PC-9 (cell line): Measurements from ENCODE around the gene HEATR9. TPM values are rescaled to one million over a fixed set of nuclear protein-coding genes. Genes with fewer than 3 reads are reported as not detected.

Source experiments
- BruUV-seq: library from RNA; stranded (reverse); fragments of 400-500 nt; replicated peaks from 2 replicates; lab custom pipeline; 2021; lab: Mats Ljungman, UMichigan
- CTCF ChIA-PET: fragments of 300-600 bp; sonication (Branson Sonifier 250); formaldehyde crosslinking; loops from one replicate; lab custom pipeline; 2022; ENCODE audit warnings: antibody characterized with exemption; lab: Charles Lee
- POLR2A ChIA-PET: fragments of 300-600 bp; sonication (Branson Sonifier 250); formaldehyde crosslinking; loops from one replicate; lab custom pipeline; 2022; ENCODE audit warnings: antibody characterized with exemption; ENCODE audit not compliant: unreplicated experiment; lab: Charles Lee
- DNase-seq, 2 experiments: peaks; one replicate each; pipeline versions ENCODE4 v3.0.0 to v3.0.0-alpha.2; 2015 to 2022; ENCODE audit warnings: mixed read lengths in 1 of 2
- H2AFZ ChIP-seq: fragments of 200-600 bp; sonication (generic); 2 replicates; pipeline ENCODE4 v1.8.1; 2017; ENCODE audit warnings: antibody characterized with exemption
- H3F3A ChIP-seq: fragments of 200-600 bp; sonication (generic); 2 replicates; pipeline ENCODE4 v1.8.1; 2017; ENCODE audit warnings: antibody characterized with exemption, mild to moderate bottlenecking, low read depth; ENCODE audit not compliant: insufficient read depth
- H3K27ac ChIP-seq: fragments of 200-600 bp; sonication (generic); 2 replicates; pipeline ENCODE4 v1.6.1; 2016; ENCODE audit warnings: mixed run types
- H3K27me3 ChIP-seq: fragments of 200-600 bp; sonication (generic); 2 replicates; pipeline ENCODE4 v1.6.1; 2016; ENCODE audit warnings: low read depth, mixed run types; ENCODE audit not compliant: insufficient read depth
- H3K36me3 ChIP-seq: fragments of 200-600 bp; sonication (generic); 2 replicates; pipeline ENCODE4 v1.6.1; 2016; ENCODE audit warnings: low read depth, mixed run types
- H3K4me1 ChIP-seq: fragments of 200-600 bp; sonication (generic); replicated peaks from 2 replicates; pipeline ENCODE4 v1.6.1; 2016; ENCODE audit warnings: mixed run types; ENCODE audit not compliant: insufficient read depth
- H3K4me2 ChIP-seq: fragments of 200-600 bp; sonication (generic); 2 replicates; pipeline ENCODE4 v1.6.1; 2017; ENCODE audit warnings: mixed run types
- H3K4me3 ChIP-seq: fragments of 200-600 bp; sonication (generic); 2 replicates; pipeline ENCODE4 v1.6.1; 2016; ENCODE audit warnings: mixed run types
- H3K79me2 ChIP-seq: fragments of 200-600 bp; sonication (generic); 2 replicates; pipeline ENCODE4 v1.6.1; 2017; ENCODE audit warnings: low read depth, mixed run types
- H3K9me2 ChIP-seq: fragments of 200-600 bp; sonication (generic); 2 replicates; pipeline ENCODE4 v1.8.1; 2017; ENCODE audit warnings: mild to moderate bottlenecking; ENCODE audit not compliant: insufficient read depth
- H3K9me3 ChIP-seq: fragments of 200-600 bp; sonication (generic); 2 replicates; pipeline ENCODE4 v1.8.1; 2016; ENCODE audit warnings: low read depth; ENCODE audit not compliant: insufficient read depth
- H4K20me1 ChIP-seq: fragments of 200-600 bp; sonication (generic); 2 replicates; pipeline ENCODE4 v1.8.1; 2017; ENCODE audit not compliant: insufficient read depth
- CTCF ChIP-seq: fragments of 200-600 bp; sonication (generic); conservative IDR thresholded peaks from 2 replicates; pipeline ENCODE4 v1.6.1; 2017; ENCODE audit warnings: mixed run types, antibody characterized with exemption, mild to moderate bottlenecking, moderate library complexity
- EZH2 ChIP-seq: fragments of 200-600 bp; sonication (generic); IDR thresholded peaks from 2 replicates; pipeline ENCODE4 v1.8.0; 2017; ENCODE audit warnings: antibody characterized with exemption, low read depth
- intact Hi-C: fragments of 100-400 bp; cut with micrococcal nuclease; formaldehyde crosslinking; loops from one replicate; pipeline ENCODE4 v1.10.0; 2022; ENCODE audit not compliant: unreplicated experiment
- total RNA-seq: library from RNA; stranded (reverse); gene quantifications from 2 replicates; pipeline ENCODE4 v1.2.3, GENCODE V29; 2021

HEATR9 gene
- total RNA-seq, 1 experiment from 2014 or later: not detected

GRCh38 chr17:35894206-35894605, 25.5 kb upstream of the HEATR9 start:
- H3K27ac ChIP-seq: no peak overlapping the region
- no peak for TF ChIP-seq EZH2
- no peak for TF ChIP-seq CTCF
- H3K36me3 ChIP-seq: no peaks in the 10 kb centered on the region
- H3F3A ChIP-seq: no peaks in the 10 kb centered on the region
- no peaks in the 10 kb centered on the region for H3K27me3 ChIP-seq
- POLR2A ChIA-PET: no interaction called here
- H2AFZ ChIP-seq: no peak overlapping the region
- CTCF ChIA-PET: no interaction called here
- H3K4me1 ChIP-seq: no peaks in the 10 kb centered on the region
- H3K79me2 ChIP-seq: no peaks in the 10 kb centered on the region
- no TSS peak for BruUV-seq
- no peak overlapping the region for H3K4me2 ChIP-seq
- no peaks in the 10 kb centered on the region for H3K9me3 ChIP-seq
- DNase-seq: no peak
- no peak overlapping the region for H3K4me3 ChIP-seq
- no peaks in the 10 kb centered on the region for H3K9me2 ChIP-seq
- H4K20me1 ChIP-seq: no peaks in the 10 kb centered on the region
- intact Hi-C loops: no loop called here

- Histone ChIP-seq H3K9me2 (no peaks in the 10 kb centered on the region), H3K4me3 (no peak overlapping the region), H3F3A (no peaks in the 10 kb centered on the region), H3K9me3 (no peaks in the 10 kb centered on the region), H4K20me1 (no peaks in the 10 kb centered on the region), H3K36me3 (no peaks in the 10 kb centered on the region), H3K27me3 (no peaks in the 10 kb centered on the region), H3K4me2 (no peak overlapping the region), H3K4me1 (no peaks in the 10 kb centered on the region), H3K79me2 (no peaks in the 10 kb centered on the region), H3K27ac (no peak overlapping the region), H2AFZ (no peak overlapping the region)
- POLR2A ChIA-PET: no interaction called here
- DNase-seq: no peak
- CTCF ChIA-PET: no interaction called here
- intact Hi-C loops: no loop called here
- no TSS peak for BruUV-seq
- TF ChIP-seq EZH2 (no peak), CTCF (no peak)
Observed at GRCh38 chr17:35893751-35894150, 25.1 kb upstream of the HEATR9 start.

GRCh38 chr17:35892091-35893035, 23.7 kb upstream of the HEATR9 start:
- no peaks in the 10 kb centered on the region for H4K20me1 ChIP-seq
- H3K9me2 ChIP-seq: no peaks in the 10 kb centered on the region
- H3K36me3 ChIP-seq: no peaks in the 10 kb centered on the region
- no peak overlapping the region for H3K27ac ChIP-seq
- no peaks in the 10 kb centered on the region for H3K27me3 ChIP-seq
- no peaks in the 10 kb centered on the region for H3K4me1 ChIP-seq
- no peaks in the 10 kb centered on the region for H3K79me2 ChIP-seq
- H3K4me2 ChIP-seq: no peak overlapping the region
- H3K4me3 ChIP-seq: no peak overlapping the region
- no peak for DNase-seq
- TF ChIP-seq EZH2 (no peak), CTCF (no peak)
- intact Hi-C loops: no loop called here
- H2AFZ ChIP-seq: no peak overlapping the region
- POLR2A ChIA-PET: no interaction called here
- CTCF ChIA-PET: interaction anchor here (0.7 kb wide), 1 partner anchor 180 kb away, joined by 3 read pairs; no protein-coding TSS in a partner anchor
- no TSS peak for BruUV-seq
- H3F3A ChIP-seq: no peaks in the 10 kb centered on the region
- H3K9me3 ChIP-seq: no peaks in the 10 kb centered on the region
